Heart left ventricle (tissue), 16 donors: ENCODE measurements around the gene AMBP. TPM values are rescaled to one million over a fixed set of nuclear protein-coding genes. Genes with fewer than 3 reads are reported as not detected.
"Not testable (repeated sequence)": the region's sequence is repeated elsewhere in the genome, so short reads cannot be mapped to it uniquely, and the experiment has no call there.

Experiments
- ATAC-seq, 4 donors: fragments of 200-7000 bp; cut with Tn5 transposase; one replicate each; pipeline ENCODE4 v1.9.1; 2020 to 2022; ENCODE audit warnings: moderate library complexity in 4 of 4, mild to moderate bottlenecking in 3 of 4, moderate number of reproducible peaks in 1 of 4
- DNase-seq, 5 donors: peaks; one replicate each; pipeline ENCODE4 v3.0.0-alpha.2; 2020
- H3K27ac ChIP-seq, 12 donors: fragments of 200-600 bp; sonication (generic) in 4 of 12; one replicate each; pipeline versions ENCODE4 v1.5.0 to v1.8.0; 2016 to 2022; ENCODE audit warnings: mild to moderate bottlenecking in 2 of 12
- H3K27me3 ChIP-seq, 9 donors: fragments of 200-600 bp; sonication (generic) in 2 of 9; one replicate each; pipeline versions ENCODE4 v1.5.1 to v1.8.0; 2016 to 2022; ENCODE audit warnings: mild to moderate bottlenecking in 3 of 9
- H3K36me3 ChIP-seq, 9 donors: fragments of 200-600 bp; sonication (generic) in 2 of 9; one replicate each; pipeline versions ENCODE4 v1.5.0 to v1.8.0; 2018 to 2022; ENCODE audit warnings: mild to moderate bottlenecking in 2 of 9
- H3K4me1 ChIP-seq, 12 donors: fragments of 200-600 bp; sonication (generic) in 4 of 12; one replicate each; pipeline versions ENCODE4 v1.5.0 to v1.8.0; 2016 to 2022; ENCODE audit warnings: mild to moderate bottlenecking in 3 of 12
- H3K4me3 ChIP-seq, 12 donors: fragments of 200-600 bp; sonication (generic) in 4 of 12; one replicate each; pipeline versions ENCODE4 v1.5.0 to v1.8.0; 2017 to 2022; ENCODE audit warnings: mild to moderate bottlenecking in 9 of 12, moderate library complexity in 4 of 12
- H3K9me3 ChIP-seq, 12 donors: fragments of 200-600 bp; sonication (generic) in 4 of 12; one replicate each; pipeline versions ENCODE4 v1.5.0 to v1.8.0; 2016 to 2022; ENCODE audit warnings: mild to moderate bottlenecking in 1 of 12
- POLR2A ChIP-seq, 2 donors: fragments of 450-650 bp; IDR thresholded peaks; one replicate each; pipeline ENCODE4 v1.6.1; 2017; ENCODE audit warnings: antibody characterized with exemption in 2 of 2, mild to moderate bottlenecking in 2 of 2, moderate library complexity in 2 of 2
- WGBS, 4 donors: extraction: QIAGEN DNeasy Blood & Tissue Kit in 2 of 4; methylation state at CpG; one replicate each; pipeline versions ENCODE4 v1.1.5 to v1.1.7; 2013 to 2018; 5-methylcytosine and 5-hydroxymethylcytosine counted together
- intact Hi-C, 10 donors: fragments of 100-400 bp; cut with DNase I; formaldehyde crosslinking; loops; one replicate each; pipeline versions ENCODE4 v1.11.1 to v1.14.2; 2022
- polyA plus RNA-seq, 2 donors: library from polyadenylated mRNA; stranded (reverse); fragments of 200-250 nt; gene quantifications; one replicate each; pipeline ENCODE4 v1.2.3, GENCODE V29; 2013
- total RNA-seq, 9 donors: library from RNA; depleted of rRNA in 2 of 9; stranded (reverse); fragments of >200 nt in 2 of 9; fragmentation: NEBNext Ultra II Directional in 3 of 9; extraction: Animal tissue kit (Norgen Biotek cat#: 25700) in 3 of 9; gene quantifications; one replicate each; pipeline versions ENCODE4 v1.1.0 to v1.2.4, GENCODE V29; 2016 to 2023
- TF ChIP-seq, protein P1 (sequence below), 12 donors: fragments of 200-600 bp; sonication (generic) in 4 of 12; IDR thresholded peaks; one replicate each; pipeline versions ENCODE4 v1.5.0 to v1.8.0; 2018 to 2022; ENCODE audit warnings: antibody characterized with exemption in 12 of 12, mild to moderate bottlenecking in 5 of 12
- donor health status: ischemic (EF 13 %, LVEDD 7.1; RV severe dilation, severe dysfunction).
- donor health status: healthy with polysubstance abuse.
- donor health status: DM: no; HTN: yes; CAD: no.
- donor health status: DM: no; HTN: no; CAD: no.
- donor health status: ischemic (EF 25% LVEDD 6.9; RV normal size, moderate dysfunction).
- donor health status: ischemic (EF 25% LVEDD 5.7; RV mildly dilated, moderate dysfunction).
- donor health status: healthy.
- donor health status: DM: yes; HTN: yes; CAD: no.
- donor health status: ischemic (EF 35%, LVEDD 5.7; RV mildly dilated, moderate dysfunction).
- donor health status: nonischemic (EF 11% LVEDD 7.7; RV severe dilation, severe dysfunction).
- donor health status: DM: yes; HTN: yes; CAD: no.
- donor health status: PGD.
- donor health status: ischemic (EF 29% LVEDD 5.4; RV normal size, mild dysfunction).
- donor health status: nonischemic (EF 23%, LVEDD 6.1; RV moderate dilation, normal function).

The AMBP gene
- total and polyA plus RNA-seq, 11 donors = 0.08 to 0.32 (median 0.20) TPM; not detected in 8

DNA sequence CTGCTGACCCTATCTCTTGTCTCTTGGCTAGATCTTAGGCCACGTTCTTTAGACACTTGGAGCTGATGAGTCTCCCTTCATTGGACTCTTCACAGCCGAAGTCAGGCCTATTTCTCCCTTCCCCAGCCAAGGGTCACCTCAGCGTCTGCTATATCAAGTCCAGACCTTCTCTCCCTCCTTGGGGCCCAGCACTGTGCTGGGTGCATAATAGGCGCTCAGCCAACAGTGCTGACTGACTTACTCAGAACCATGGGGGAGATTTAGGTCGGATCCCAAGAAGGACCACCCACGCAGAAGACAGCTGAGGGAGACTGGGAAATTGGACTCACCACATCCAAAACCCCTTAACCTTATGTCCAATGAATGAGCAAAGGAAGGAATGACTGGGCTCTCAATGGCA lies 5.6 kb upstream of the AMBP start:
- intact Hi-C loops = loop anchor here in 7 of 10 donors (2.0 to 5.0 kb wide), 3 partner anchors 189 to 209 kb away; no protein-coding TSS in a partner anchor
- peaks cover 0 to 3% (median 0%) of the 10 kb centered on the region in 9 donors for H3K27me3 ChIP-seq
- H3K36me3 ChIP-seq = no peaks in the 10 kb centered on the region
- H3K27ac ChIP-seq = no peak overlapping the region
- 92 to 96% (median 94%) methylated on average over 6 of the region's 6 CpGs for WGBS, 4 donors
- ATAC-seq (no peak), DNase-seq (no peak)
- H3K9me3 ChIP-seq = no peaks in the 10 kb centered on the region
- H3K4me1 ChIP-seq = peaks cover 0 to 5% (median 0%) of the 10 kb centered on the region in 12 donors
- H3K4me3 ChIP-seq = no peak overlapping the region
- TF ChIP-seq POLR2A (IDR thresholded peaks at IDR 0.05) = no peak
- TF ChIP-seq, protein P1, sequence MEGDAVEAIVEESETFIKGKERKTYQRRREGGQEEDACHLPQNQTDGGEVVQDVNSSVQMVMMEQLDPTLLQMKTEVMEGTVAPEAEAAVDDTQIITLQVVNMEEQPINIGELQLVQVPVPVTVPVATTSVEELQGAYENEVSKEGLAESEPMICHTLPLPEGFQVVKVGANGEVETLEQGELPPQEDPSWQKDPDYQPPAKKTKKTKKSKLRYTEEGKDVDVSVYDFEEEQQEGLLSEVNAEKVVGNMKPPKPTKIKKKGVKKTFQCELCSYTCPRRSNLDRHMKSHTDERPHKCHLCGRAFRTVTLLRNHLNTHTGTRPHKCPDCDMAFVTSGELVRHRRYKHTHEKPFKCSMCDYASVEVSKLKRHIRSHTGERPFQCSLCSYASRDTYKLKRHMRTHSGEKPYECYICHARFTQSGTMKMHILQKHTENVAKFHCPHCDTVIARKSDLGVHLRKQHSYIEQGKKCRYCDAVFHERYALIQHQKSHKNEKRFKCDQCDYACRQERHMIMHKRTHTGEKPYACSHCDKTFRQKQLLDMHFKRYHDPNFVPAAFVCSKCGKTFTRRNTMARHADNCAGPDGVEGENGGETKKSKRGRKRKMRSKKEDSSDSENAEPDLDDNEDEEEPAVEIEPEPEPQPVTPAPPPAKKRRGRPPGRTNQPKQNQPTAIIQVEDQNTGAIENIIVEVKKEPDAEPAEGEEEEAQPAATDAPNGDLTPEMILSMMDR (IDR thresholded peaks at IDR 0.05) = no peak

DNA sequence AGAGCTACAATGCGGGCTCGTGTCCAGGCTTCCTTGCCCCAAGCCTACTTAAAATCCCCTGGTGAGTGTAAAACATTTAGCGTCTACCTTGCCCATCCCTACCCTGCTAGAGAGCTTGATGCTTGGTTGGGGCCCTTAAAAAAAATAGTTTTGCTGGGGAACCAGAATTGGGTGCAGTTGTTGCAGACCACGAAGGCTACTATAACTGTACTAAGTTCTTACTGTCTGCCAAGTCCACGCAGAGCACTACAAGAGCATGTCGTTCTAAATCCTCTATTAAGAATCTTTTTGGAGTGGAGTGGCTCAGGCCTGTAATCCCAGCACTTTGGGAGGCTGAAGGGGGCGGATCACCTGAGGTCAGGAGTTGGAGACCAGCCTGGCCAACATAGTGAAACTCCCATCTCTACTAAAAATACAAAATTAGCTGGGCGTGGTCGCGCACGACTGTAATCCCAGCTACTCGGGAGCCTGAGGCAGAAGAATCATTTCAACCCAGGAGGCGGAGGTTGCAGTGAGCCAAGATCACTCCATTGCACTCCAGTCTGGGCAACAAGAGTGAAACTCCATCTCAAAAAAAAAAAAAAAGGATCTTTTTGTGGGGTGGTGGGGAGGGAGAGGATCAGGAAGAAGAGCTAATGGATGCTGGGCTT lies 4.8 kb upstream of the AMBP start:
- WGBS, 4 donors = 61 to 77% (median 62%) methylated on average over 11 to 13 of the region's 13 CpGs
- not testable (repeated sequence) for H3K4me3 ChIP-seq, H3K9me3 ChIP-seq, H3K27ac ChIP-seq, H3K4me1 ChIP-seq, H3K27me3 ChIP-seq, H3K36me3 ChIP-seq, DNase-seq
- TF ChIP-seq, protein P1 (IDR thresholded peaks at IDR 0.05) = peak in 1 of 12 donors; percentile 25
- peak in 1 of 4 donors; percentile 16 for ATAC-seq
- intact Hi-C loops = loop anchor here (1.0 to 5.0 kb wide), 6 partner anchors 25 to 209 kb away; no protein-coding TSS in a partner anchor

DNA sequence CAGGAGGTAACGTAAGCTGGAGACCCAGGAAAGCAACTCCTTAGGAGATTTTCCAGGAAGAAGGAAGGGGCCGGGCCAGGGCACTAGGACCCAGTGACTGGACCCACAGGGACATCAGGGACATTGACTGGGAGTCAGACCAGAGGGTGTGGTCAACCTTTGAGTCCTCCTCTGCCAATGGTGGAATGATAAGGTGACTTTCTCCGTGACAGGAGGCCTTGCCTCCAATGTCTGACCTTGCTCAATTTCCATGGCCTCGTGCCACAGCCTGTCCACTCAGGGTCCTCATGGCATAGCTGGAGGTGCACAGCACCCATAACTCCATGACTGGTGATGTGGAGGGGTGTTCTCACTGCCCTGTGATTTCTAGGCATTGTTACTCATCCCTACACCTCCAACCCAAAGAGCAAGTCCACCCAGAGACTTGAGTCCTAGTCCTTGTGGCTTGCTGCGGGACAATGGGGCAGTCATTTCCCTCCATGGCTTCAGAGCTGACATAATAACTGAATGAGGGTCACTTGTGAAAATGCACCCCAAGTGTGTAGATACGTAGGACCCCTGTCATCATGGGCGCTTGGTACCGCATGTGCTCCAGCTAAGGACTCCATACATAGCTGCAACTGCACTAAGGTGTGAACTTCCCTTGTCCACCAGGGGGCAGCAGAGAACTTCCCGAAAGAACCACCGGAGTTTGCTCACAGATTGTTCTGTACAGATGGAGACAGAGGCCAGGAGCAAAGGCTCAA lies 4.1 kb upstream of the AMBP start:
- H3K27me3 ChIP-seq = peaks cover 0 to 11% (median 0%) of the 10 kb centered on the region in 9 donors
- no peak overlapping the region for H3K4me3 ChIP-seq
- peak; percentile 75 to 87 (median 84) for DNase-seq
- H3K27ac ChIP-seq = no peak overlapping the region
- H3K9me3 ChIP-seq = no peaks in the 10 kb centered on the region
- TF ChIP-seq, protein P1 (IDR thresholded peaks at IDR 0.05) = peak; percentile 83 to 95 (median 90)
- no peak for TF ChIP-seq POLR2A (IDR thresholded peaks at IDR 0.05)
- peaks cover 0 to 5% (median 0%) of the 10 kb centered on the region in 12 donors for H3K4me1 ChIP-seq
- no peaks in the 10 kb centered on the region for H3K36me3 ChIP-seq
- WGBS, 4 donors = 43 to 82% (median 50%) methylated on average over 5 to 10 of the region's 10 CpGs
- intact Hi-C loops = loop anchor here (1.0 to 5.0 kb wide), 6 partner anchors 26 to 210 kb away; no protein-coding TSS in a partner anchor
- peak; percentile 75 to 95 (median 90) for ATAC-seq

DNA sequence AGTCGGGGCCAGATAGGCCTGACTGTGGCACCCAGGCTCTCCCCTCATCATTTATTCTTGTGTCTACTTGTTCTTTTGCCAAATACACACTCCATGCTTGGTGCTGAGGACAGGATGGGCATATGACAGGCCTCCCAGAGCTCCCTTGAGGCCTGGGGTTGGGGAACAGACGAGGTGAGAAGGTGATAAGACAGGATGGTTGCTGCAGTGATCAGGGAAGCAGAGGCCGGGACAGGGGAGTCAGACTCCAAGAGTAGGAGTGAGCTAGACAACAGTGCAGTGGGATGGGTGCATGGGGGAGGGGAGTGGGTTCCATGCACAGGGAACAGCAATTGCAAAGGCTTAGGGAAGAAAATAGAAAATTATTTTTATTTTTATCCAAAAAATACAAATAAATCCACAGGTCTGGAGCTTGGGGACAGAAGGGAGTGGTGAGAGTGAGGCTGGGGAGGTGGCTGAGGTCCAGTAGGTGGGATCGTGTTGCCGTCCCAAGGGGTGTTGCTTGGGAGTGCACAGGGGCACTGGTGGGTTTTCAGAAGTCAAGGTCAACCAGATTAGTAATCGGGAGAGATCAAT lies 3.4 kb upstream of the AMBP start:
- Histone ChIP-seq H3K4me3 (no peak overlapping the region), H3K36me3 (no peaks in the 10 kb centered on the region), H3K9me3 (no peaks in the 10 kb centered on the region), H3K27ac (no peak overlapping the region), H3K4me1 (peaks cover 0 to 5% (median 0%) of the 10 kb centered on the region in 12 donors), H3K27me3 (peaks cover 0 to 17% (median 0%) of the 10 kb centered on the region in 9 donors)
- no peak for DNase-seq
- ATAC-seq = no peak
- intact Hi-C loops = loop anchor here (1.0 to 5.0 kb wide), 6 partner anchors 27 to 211 kb away; no protein-coding TSS in a partner anchor
- 78 to 90% (median 81%) methylated on average over 6 of the region's 6 CpGs for WGBS, 4 donors
- TF ChIP-seq, protein P1 (IDR thresholded peaks at IDR 0.05) = no peak
- no peak for TF ChIP-seq POLR2A (IDR thresholded peaks at IDR 0.05)
